ENCODE measurements around the gene NAA16.

GRCh38 chr13:41419206-41419605 is 108.1 kb downstream of the NAA16 start:
- TF ChIP-seq CTCF (conservative IDR thresholded peaks at IDR 0.05; ENCODE audit: low read depth, low read length) (no peak), EZH2 (IDR thresholded peaks at IDR 0.05; ENCODE audit: borderline replicate concordance, low read depth, low read length, poor library complexity, severe bottlenecking) (no peak)
